ENCODE results near the gene COQ10A.

- TF ChIP-seq, protein P1, sequence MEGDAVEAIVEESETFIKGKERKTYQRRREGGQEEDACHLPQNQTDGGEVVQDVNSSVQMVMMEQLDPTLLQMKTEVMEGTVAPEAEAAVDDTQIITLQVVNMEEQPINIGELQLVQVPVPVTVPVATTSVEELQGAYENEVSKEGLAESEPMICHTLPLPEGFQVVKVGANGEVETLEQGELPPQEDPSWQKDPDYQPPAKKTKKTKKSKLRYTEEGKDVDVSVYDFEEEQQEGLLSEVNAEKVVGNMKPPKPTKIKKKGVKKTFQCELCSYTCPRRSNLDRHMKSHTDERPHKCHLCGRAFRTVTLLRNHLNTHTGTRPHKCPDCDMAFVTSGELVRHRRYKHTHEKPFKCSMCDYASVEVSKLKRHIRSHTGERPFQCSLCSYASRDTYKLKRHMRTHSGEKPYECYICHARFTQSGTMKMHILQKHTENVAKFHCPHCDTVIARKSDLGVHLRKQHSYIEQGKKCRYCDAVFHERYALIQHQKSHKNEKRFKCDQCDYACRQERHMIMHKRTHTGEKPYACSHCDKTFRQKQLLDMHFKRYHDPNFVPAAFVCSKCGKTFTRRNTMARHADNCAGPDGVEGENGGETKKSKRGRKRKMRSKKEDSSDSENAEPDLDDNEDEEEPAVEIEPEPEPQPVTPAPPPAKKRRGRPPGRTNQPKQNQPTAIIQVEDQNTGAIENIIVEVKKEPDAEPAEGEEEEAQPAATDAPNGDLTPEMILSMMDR (IDR thresholded peaks at IDR 0.05) = no peak
- no peak for TF ChIP-seq POLR2AphosphoS5 (IDR thresholded peaks at IDR 0.05)
- no peak for TF ChIP-seq POLR2A (IDR thresholded peaks at IDR 0.05)
Measured at GRCh38 chr12:56253091-56253490, 13.7 kb upstream of the COQ10A start.
